Measurements from ENCODE around the gene PGA4.

GRCh38 chr11:61273178-61274078 lies 51.3 kb downstream of the PGA4 start:
- TF ChIP-seq JUN (IDR thresholded peaks at IDR 0.05; ENCODE audit: borderline replicate concordance, insufficient read depth, insufficient read length, low read depth) (no peak), MYC (IDR thresholded peaks at IDR 0.05; ENCODE audit: low read depth, low read length) (no peak), POLR2A (IDR thresholded peaks at IDR 0.05; ENCODE audit: low read depth, low read length) (no peak)

Measured in endothelial cell of umbilical vein (primary cell).